SK-N-SH (cell line): ENCODE measurements around the gene SNTG2. TPM values are rescaled to one million over a fixed set of nuclear protein-coding genes. Genes with fewer than 3 reads are reported as not detected.

ENCODE experiments used
- CTCF ChIA-PET: fragments of 300-600, 350-600 bp; formaldehyde crosslinking; extraction: SDS; loops from one replicate; lab custom pipeline; 2021; lab: Yijun Ruan, JAX
- POLR2A ChIA-PET: fragments of 350-600 bp; sonication (Branson Sonifier 250); formaldehyde crosslinking; extraction: SDS; loops from one replicate; lab custom pipeline; 2020; ENCODE audit warnings: antibody characterized with exemption, inconsistent platforms; lab: Yijun Ruan, JAX
- DNase-seq: peaks from one replicate; pipeline ENCODE4 v3.0.0; 2012
- H2AFZ ChIP-seq: fragments of 200-600 bp; sonication (generic); 2 replicates; pipeline ENCODE4 v1.8.1; 2016; ENCODE audit warnings: antibody characterized with exemption, mild to moderate bottlenecking, low read depth
- H3F3A ChIP-seq: fragments of 200-600 bp; sonication (generic); replicated peaks from 2 replicates; pipeline ENCODE3; 2016; ENCODE audit warnings: antibody characterized with exemption, mild to moderate bottlenecking; ENCODE audit not compliant: insufficient read depth
- H3K27ac ChIP-seq, 2 experiments: fragments of 200-500 bp in 1 of 2; fragments of 200-600 bp in 1 of 2; sonication (Bioruptor generic) in 1 of 2; sonication (generic), shearing (Covaris generic) in 1 of 2; 2 replicates each; pipeline versions ENCODE4 v1.5.1 to v1.6.1; 2014 to 2016; ENCODE audit warnings: low read depth in 2 of 2, inconsistent platforms in 1 of 2, low read length in 1 of 2, mild to moderate bottlenecking in 1 of 2, mixed read lengths in 1 of 2
- H3K27me3 ChIP-seq: fragments of 200-600 bp; sonication (generic), shearing (Covaris generic); 2 replicates; pipeline ENCODE4 v1.6.1; 2016; ENCODE audit warnings: mixed run types; ENCODE audit not compliant: insufficient read depth
- H3K36me3 ChIP-seq, 2 experiments: fragments of 200-500 bp in 1 of 2; fragments of 200-600 bp in 1 of 2; sonication (Bioruptor generic) in 1 of 2; sonication (generic) in 1 of 2; replicated peaks in 1 of 2; 2 replicates each; pipeline versions ENCODE3 to v1.5.1; 2014 to 2016; ENCODE audit warnings: low read length in 1 of 2, mild to moderate bottlenecking in 1 of 2; ENCODE audit not compliant: insufficient read depth in 2 of 2, control insufficient read depth in 1 of 2
- H3K4me1 ChIP-seq, 2 experiments: fragments of 200-500 bp in 1 of 2; fragments of 200-600 bp in 1 of 2; sonication (Bioruptor generic) in 1 of 2; sonication (generic), shearing (Covaris generic) in 1 of 2; 2 replicates each; pipeline versions ENCODE4 v1.5.1 to v1.6.1; 2014 to 2016; ENCODE audit warnings: low read depth in 1 of 2, low read length in 1 of 2, mixed run types in 1 of 2; ENCODE audit not compliant: insufficient read depth in 2 of 2, control insufficient read depth in 1 of 2
- H3K4me2 ChIP-seq: fragments of 200-600 bp; sonication (generic), shearing (Covaris generic); 2 replicates; pipeline ENCODE4 v1.6.1; 2017; ENCODE audit warnings: mixed run types
- H3K4me3 ChIP-seq, 2 experiments: fragments of 200-500 bp in 1 of 2; fragments of 200-600 bp in 1 of 2; sonication (Bioruptor generic) in 1 of 2; sonication (generic), shearing (Covaris generic) in 1 of 2; 2 replicates each; pipeline versions ENCODE4 v1.5.1 to v1.8.1; 2014 to 2016; ENCODE audit warnings: low read depth in 2 of 2, inconsistent platforms in 1 of 2, low read length in 1 of 2, mild to moderate bottlenecking in 1 of 2, mixed read lengths in 1 of 2, moderate library complexity in 1 of 2
- H3K79me2 ChIP-seq: fragments of 200-600 bp; sonication (generic); 2 replicates; pipeline ENCODE4 v1.8.1; 2017; ENCODE audit warnings: mild to moderate bottlenecking; ENCODE audit not compliant: insufficient read depth
- H3K9ac ChIP-seq: fragments of 200-600 bp; sonication (generic); 2 replicates; pipeline ENCODE4 v1.6.1; 2017; ENCODE audit warnings: mixed run types
- H3K9me2 ChIP-seq: fragments of 200-600 bp; sonication (generic); 2 replicates; pipeline ENCODE4 v1.6.1; 2017; ENCODE audit warnings: mixed run types
- H3K9me3 ChIP-seq: fragments of 200-600 bp; sonication (generic); 2 replicates; pipeline ENCODE4 v1.6.1; 2017; ENCODE audit warnings: mixed run types, mild to moderate bottlenecking, moderate library complexity
- H4K20me1 ChIP-seq: fragments of 200-600 bp; sonication (generic); 2 replicates; pipeline ENCODE4 v1.6.1; 2017; ENCODE audit warnings: mild to moderate bottlenecking, mixed run types; ENCODE audit not compliant: insufficient read depth
- JUND ChIP-seq: IDR thresholded peaks from 2 replicates; pipeline ENCODE4 v1.4.0; 2012
- MEF2A ChIP-seq: IDR thresholded peaks from 2 replicates; pipeline ENCODE4 v1.4.0; 2012; ENCODE audit warnings: low read depth, borderline replicate concordance
- NFIC ChIP-seq: IDR thresholded peaks from 2 replicates; pipeline ENCODE4 v1.4.0; 2012; ENCODE audit warnings: borderline replicate concordance
- NRF1 ChIP-seq: IDR thresholded peaks from 2 replicates; pipeline ENCODE4 v1.6.1; 2012; ENCODE audit warnings: low read depth, mild to moderate bottlenecking, low read length
- POLR2AphosphoS5 ChIP-seq: IDR thresholded peaks from 2 replicates; pipeline ENCODE4 v1.6.1; 2012; ENCODE audit warnings: low read depth, low read length
- RCOR1 ChIP-seq: fragments of 150-350 bp; IDR thresholded peaks from 2 replicates; pipeline ENCODE4 v1.6.1; 2017; ENCODE audit warnings: antibody characterized with exemption, low read length
- RFX5 ChIP-seq: IDR thresholded peaks from 2 replicates; pipeline ENCODE4 v1.6.1; 2012; ENCODE audit warnings: mild to moderate bottlenecking, improper control_type of control experiment, low read length
- SIN3A ChIP-seq: IDR thresholded peaks from 2 replicates; pipeline ENCODE4 v1.6.1; 2012; ENCODE audit warnings: low read depth, mild to moderate bottlenecking, low read length, moderate library complexity, borderline replicate concordance
- SMC3 ChIP-seq: IDR thresholded peaks from 2 replicates; pipeline ENCODE4 v1.6.1; 2012; ENCODE audit warnings: low read depth, low read length, improper control_type of control experiment
- TCF12 ChIP-seq: IDR thresholded peaks from 2 replicates; pipeline ENCODE4 v1.4.0; 2012
- YY1 ChIP-seq: IDR thresholded peaks from 2 replicates; pipeline ENCODE4 v1.4.0; 2012; ENCODE audit warnings: low read depth, mild to moderate bottlenecking
- WGBS: methylation state at CpG from one replicate; pipeline ENCODE4 v1.1.6; 2017; ENCODE audit warnings: low lambda C conversion rate; 5-methylcytosine and 5-hydroxymethylcytosine counted together
- polyA plus RNA-seq, 3 experiments: library from polyadenylated mRNA; depleted of rRNA; stranded (reverse); fragments of >200 nt; gene quantifications; 2 replicates each; pipeline ENCODE4 v1.2.3, GENCODE V29; 2012
- TF ChIP-seq, protein P1 (sequence below): IDR thresholded peaks from 2 replicates; pipeline ENCODE4 v1.4.0; 2012; ENCODE audit warnings: low read depth, borderline replicate concordance
- TF ChIP-seq, protein P2 (sequence below): IDR thresholded peaks from 2 replicates; pipeline ENCODE4 v1.6.1; 2012; ENCODE audit warnings: mild to moderate bottlenecking, low read depth, low read length, moderate library complexity

The SNTG2 gene
- polyA plus RNA-seq, 1 of the 3 experiments (the other 2 are of a cell fraction), result not detected

DNA sequence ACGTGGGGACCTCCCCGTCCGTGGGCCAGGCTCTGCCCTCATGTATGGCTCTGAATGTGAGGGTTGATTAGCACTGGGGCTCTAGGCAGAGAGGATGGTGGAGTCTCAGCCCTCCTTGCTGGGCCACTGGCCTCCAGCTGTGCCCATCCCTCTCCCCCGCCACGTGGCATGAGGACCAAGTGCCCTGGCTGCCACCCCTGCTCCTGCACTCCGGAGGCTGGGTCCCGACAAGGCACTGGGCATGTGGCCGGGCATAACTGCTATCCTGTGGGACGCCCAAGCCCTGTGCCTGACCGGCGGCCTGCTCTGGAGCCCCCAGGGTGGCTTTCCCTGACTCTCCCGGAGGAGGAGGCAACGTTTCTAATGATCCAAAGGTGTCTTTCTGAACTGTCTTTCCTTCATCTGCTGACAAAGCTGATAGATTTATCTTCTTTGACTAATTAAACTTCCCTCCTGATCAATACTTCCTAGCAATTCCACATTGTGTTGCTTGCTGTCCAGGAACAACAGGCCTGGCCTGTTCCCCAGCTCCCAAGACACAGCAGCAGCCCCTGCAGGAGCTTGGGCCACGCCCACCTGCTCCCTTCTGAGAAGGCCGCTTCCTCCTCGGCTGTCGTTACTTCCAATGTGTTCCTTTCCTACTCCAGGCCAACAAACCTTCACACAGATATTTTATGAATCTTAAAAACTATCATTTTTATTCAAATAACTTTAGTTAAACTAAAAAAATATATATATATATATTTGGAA lies 132.0 kb downstream of the SNTG2 start:
- H3K79me2 ChIP-seq, result no peaks in the 10 kb centered on the region
- DNase-seq, result no peak
- peaks cover 0 to 9% of the 10 kb centered on the region in 2 experiments; a peak in 1 of 4 replicates for H3K4me1 ChIP-seq
- no peak overlapping the region for H3K9ac ChIP-seq
- H3K4me3 ChIP-seq, result no peak overlapping the region
- H3K27ac ChIP-seq, result no peak overlapping the region
- ChIA-PET CTCF (interaction anchor here (1.0 to 1.3 kb wide), 2 partner anchors 11 to 57 kb away, joined by 3 to 4 read pairs; no protein-coding TSS in a partner anchor), POLR2A (no interaction called here)
- TF ChIP-seq POLR2AphosphoS5 (no peak), JUND (no peak), SIN3A (no peak), RFX5 (no peak), SMC3 (no peak), NFIC (no peak), MEF2A (no peak), YY1 (no peak), RCOR1 (no peak), NRF1 (no peak), TCF12 (no peak)
- TF ChIP-seq, protein P1, sequence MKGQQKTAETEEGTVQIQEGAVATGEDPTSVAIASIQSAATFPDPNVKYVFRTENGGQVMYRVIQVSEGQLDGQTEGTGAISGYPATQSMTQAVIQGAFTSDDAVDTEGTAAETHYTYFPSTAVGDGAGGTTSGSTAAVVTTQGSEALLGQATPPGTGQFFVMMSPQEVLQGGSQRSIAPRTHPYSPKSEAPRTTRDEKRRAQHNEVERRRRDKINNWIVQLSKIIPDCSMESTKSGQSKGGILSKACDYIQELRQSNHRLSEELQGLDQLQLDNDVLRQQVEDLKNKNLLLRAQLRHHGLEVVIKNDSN, result no peak
- TF ChIP-seq, protein P2, sequence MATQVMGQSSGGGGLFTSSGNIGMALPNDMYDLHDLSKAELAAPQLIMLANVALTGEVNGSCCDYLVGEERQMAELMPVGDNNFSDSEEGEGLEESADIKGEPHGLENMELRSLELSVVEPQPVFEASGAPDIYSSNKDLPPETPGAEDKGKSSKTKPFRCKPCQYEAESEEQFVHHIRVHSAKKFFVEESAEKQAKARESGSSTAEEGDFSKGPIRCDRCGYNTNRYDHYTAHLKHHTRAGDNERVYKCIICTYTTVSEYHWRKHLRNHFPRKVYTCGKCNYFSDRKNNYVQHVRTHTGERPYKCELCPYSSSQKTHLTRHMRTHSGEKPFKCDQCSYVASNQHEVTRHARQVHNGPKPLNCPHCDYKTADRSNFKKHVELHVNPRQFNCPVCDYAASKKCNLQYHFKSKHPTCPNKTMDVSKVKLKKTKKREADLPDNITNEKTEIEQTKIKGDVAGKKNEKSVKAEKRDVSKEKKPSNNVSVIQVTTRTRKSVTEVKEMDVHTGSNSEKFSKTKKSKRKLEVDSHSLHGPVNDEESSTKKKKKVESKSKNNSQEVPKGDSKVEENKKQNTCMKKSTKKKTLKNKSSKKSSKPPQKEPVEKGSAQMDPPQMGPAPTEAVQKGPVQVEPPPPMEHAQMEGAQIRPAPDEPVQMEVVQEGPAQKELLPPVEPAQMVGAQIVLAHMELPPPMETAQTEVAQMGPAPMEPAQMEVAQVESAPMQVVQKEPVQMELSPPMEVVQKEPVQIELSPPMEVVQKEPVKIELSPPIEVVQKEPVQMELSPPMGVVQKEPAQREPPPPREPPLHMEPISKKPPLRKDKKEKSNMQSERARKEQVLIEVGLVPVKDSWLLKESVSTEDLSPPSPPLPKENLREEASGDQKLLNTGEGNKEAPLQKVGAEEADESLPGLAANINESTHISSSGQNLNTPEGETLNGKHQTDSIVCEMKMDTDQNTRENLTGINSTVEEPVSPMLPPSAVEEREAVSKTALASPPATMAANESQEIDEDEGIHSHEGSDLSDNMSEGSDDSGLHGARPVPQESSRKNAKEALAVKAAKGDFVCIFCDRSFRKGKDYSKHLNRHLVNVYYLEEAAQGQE, result no peak
- WGBS, result 52% methylated on average over 16 of the region's 17 CpGs
- no peaks in the 10 kb centered on the region for H3F3A ChIP-seq
- no peaks in the 10 kb centered on the region for H3K36me3 ChIP-seq
- H3K9me2 ChIP-seq, result no peaks in the 10 kb centered on the region
- no peak overlapping the region for H2AFZ ChIP-seq
- H3K4me2 ChIP-seq, result no peak overlapping the region
- H3K27me3 ChIP-seq, result no peaks in the 10 kb centered on the region
- no peaks in the 10 kb centered on the region for H4K20me1 ChIP-seq
- H3K9me3 ChIP-seq, result 0 out of 2 replicates have a peak, but pooled peaks cover 3% of the 10 kb centered on the region
